Osteoblast (primary cell): ENCODE data around the gene PHYH. TPM values are rescaled to one million over a fixed set of nuclear protein-coding genes. Genes with fewer than 3 reads are reported as not detected.
"Not testable (repeated sequence)": the region's sequence is repeated elsewhere in the genome, so short reads cannot be mapped to it uniquely, and the experiment has no call there.

Experiments
- DNase-seq: peaks from one replicate; pipeline ENCODE4 v3.0.0; 2011; ENCODE audit warnings: low spot score, mixed read lengths; ENCODE audit not compliant: insufficient read length; ENCODE audit errors: missing footprints
- H2AFZ ChIP-seq: 2 replicates; pipeline ENCODE4 v1.6.0; 2011; ENCODE audit warnings: mild to moderate bottlenecking, low read length
- H3K27ac ChIP-seq: 2 replicates; pipeline ENCODE4 v1.5.1; 2011; ENCODE audit warnings: mild to moderate bottlenecking, low read depth, low read length, moderate library complexity
- H3K27me3 ChIP-seq: 2 replicates; pipeline ENCODE4 v1.6.0; 2012; ENCODE audit warnings: mild to moderate bottlenecking, control low read depth, inconsistent platforms, low read length, moderate library complexity; ENCODE audit not compliant: insufficient read depth
- H3K36me3 ChIP-seq: 2 replicates; pipeline ENCODE4 v1.5.1; 2011; ENCODE audit warnings: mild to moderate bottlenecking, low read length, control low read depth, moderate library complexity; ENCODE audit not compliant: insufficient read depth
- H3K4me1 ChIP-seq: 2 replicates; pipeline ENCODE4 v1.5.1; 2011; ENCODE audit warnings: mild to moderate bottlenecking, low read length, control low read depth, moderate library complexity; ENCODE audit not compliant: insufficient read depth
- H3K4me2 ChIP-seq: 2 replicates; pipeline ENCODE4 v1.6.0; 2011; ENCODE audit warnings: mild to moderate bottlenecking, low read length; ENCODE audit not compliant: insufficient read depth
- H3K4me3 ChIP-seq: fragments of 200-600 bp; sonication (generic); 3 replicates; pipeline ENCODE4 v1.5.1; 2012; ENCODE audit warnings: mild to moderate bottlenecking, low read length, inconsistent platforms; ENCODE audit not compliant: insufficient read depth
- H3K79me2 ChIP-seq: 2 replicates; pipeline ENCODE4 v1.6.0; 2012; ENCODE audit warnings: mild to moderate bottlenecking, low read length, control low read depth, inconsistent platforms; ENCODE audit not compliant: insufficient read depth
- H3K9me3 ChIP-seq: 2 replicates; pipeline ENCODE4 v1.5.1; 2011; ENCODE audit warnings: low read depth, low read length, control low read depth
- H4K20me1 ChIP-seq: 2 replicates; pipeline ENCODE4 v1.6.0; 2012; ENCODE audit warnings: mild to moderate bottlenecking, low read length, control low read depth; ENCODE audit not compliant: insufficient read depth
- total RNA-seq: library from RNA; depleted of rRNA; stranded (reverse); fragments of >200 nt; gene quantifications from 2 replicates; pipeline ENCODE4 v1.2.3, GENCODE V29; 2012
- TF ChIP-seq, protein P1 (sequence below): IDR thresholded peaks from 2 replicates; pipeline ENCODE4 v1.5.1; 2011; ENCODE audit warnings: mild to moderate bottlenecking, low read depth, low read length, moderate library complexity; ENCODE audit errors: extremely low read depth

The PHYH gene
- total RNA-seq, 1 donor: 28.6 TPM

DNA sequence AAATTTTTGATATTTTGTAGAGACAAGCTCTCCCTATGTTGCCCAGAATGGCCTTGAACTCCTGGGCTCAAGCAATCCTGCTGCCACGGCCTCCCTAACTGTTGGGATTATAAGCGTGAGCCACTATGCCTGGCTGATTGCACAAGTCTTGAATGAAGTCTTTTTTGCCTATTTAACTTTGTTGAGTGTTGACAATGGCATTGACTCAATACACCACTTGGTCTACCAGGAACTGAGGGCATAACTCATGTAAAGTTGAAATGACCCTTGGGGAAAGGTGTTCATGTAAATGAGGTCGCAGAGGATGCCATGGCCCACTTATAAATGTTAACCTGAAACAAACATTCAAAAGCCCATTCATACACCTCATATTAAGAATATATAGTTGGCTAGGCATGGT is 58.3 kb downstream of the PHYH start:
- TF ChIP-seq, protein P1, sequence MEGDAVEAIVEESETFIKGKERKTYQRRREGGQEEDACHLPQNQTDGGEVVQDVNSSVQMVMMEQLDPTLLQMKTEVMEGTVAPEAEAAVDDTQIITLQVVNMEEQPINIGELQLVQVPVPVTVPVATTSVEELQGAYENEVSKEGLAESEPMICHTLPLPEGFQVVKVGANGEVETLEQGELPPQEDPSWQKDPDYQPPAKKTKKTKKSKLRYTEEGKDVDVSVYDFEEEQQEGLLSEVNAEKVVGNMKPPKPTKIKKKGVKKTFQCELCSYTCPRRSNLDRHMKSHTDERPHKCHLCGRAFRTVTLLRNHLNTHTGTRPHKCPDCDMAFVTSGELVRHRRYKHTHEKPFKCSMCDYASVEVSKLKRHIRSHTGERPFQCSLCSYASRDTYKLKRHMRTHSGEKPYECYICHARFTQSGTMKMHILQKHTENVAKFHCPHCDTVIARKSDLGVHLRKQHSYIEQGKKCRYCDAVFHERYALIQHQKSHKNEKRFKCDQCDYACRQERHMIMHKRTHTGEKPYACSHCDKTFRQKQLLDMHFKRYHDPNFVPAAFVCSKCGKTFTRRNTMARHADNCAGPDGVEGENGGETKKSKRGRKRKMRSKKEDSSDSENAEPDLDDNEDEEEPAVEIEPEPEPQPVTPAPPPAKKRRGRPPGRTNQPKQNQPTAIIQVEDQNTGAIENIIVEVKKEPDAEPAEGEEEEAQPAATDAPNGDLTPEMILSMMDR: no peak
- H3K9me3 ChIP-seq: no peaks in the 10 kb centered on the region

DNA sequence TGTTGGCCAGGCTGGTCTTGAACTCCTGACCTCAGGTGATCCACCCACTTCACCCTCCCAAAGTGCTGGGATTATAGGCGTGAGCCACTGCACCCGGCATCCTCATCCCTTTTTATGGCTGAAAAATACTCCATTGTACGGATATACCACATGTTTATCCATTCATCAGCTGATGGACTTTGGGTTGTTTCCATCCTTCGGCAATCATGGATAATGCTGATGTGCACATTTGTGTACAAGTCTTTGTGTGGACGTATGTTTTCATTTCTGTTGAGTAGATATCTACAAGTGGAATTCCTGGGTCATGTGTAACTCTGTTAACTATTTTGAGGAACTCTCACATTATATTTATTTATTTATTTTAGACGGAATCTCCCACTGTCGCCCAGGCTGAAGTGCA is 59.9 kb downstream of the PHYH start:
- Histone ChIP-seq H3K4me1 (no peaks in the 10 kb centered on the region), H3K36me3 (no peaks in the 10 kb centered on the region), H4K20me1 (no peaks in the 10 kb centered on the region), H2AFZ (no peak overlapping the region), H3K27me3 (peaks cover 4% of the 10 kb centered on the region), H3K9me3 (no peaks in the 10 kb centered on the region), H3K4me2 (no peak overlapping the region), H3K4me3 (no peak overlapping the region), H3K79me2 (no peaks in the 10 kb centered on the region), H3K27ac (no peak overlapping the region)
- DNase-seq: no peak
- TF ChIP-seq, protein P1: no peak

More for the DNA sequence above, 58.3 kb downstream of the PHYH start:
- H2AFZ ChIP-seq: no peak overlapping the region
- H3K4me3 ChIP-seq: no peak overlapping the region
- no peaks in the 10 kb centered on the region for H4K20me1 ChIP-seq
- peaks cover 4% of the 10 kb centered on the region for H3K27me3 ChIP-seq
- DNase-seq: no peak
- no peaks in the 10 kb centered on the region for H3K79me2 ChIP-seq
- H3K36me3 ChIP-seq: no peaks in the 10 kb centered on the region
- H3K4me1 ChIP-seq: no peaks in the 10 kb centered on the region
- no peak overlapping the region for H3K27ac ChIP-seq
- no peak overlapping the region for H3K4me2 ChIP-seq

DNA sequence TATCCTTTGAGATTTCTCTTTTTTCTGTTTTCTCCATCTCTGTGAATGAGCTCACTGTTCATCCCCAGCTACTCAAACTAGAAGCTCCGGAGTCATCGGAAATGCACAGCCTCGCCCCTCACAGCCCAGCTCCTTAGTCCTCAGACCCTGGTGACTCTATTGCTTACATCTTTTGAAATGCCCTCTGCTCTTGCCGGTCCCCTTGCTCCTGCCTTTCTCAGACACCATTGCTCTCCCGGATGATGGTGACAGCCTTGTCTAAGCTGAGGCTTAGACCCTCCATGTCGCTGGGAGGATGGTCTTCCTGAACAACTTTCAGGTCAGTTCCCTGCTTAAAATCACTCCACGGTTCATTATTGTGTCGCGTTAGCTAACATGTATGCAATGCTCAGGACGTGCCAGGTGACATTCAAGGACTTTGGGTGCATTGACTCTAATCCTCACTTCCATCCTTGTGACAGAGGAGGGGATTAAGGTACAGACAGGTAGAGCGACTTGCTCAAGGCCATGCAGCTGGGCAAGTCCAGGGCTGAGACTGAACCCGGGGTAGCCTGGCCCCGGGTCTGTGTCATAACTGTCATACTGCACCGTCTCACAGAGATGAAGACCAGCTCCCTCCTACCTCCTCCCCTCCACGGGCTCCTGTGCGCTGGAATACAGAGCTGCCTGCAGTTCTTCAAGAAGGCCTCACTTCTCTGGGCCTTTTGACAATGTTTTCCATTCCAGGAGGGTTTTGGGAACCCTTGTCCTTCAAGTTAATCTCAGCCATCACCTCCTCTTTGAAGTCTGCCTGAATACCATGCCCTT is 61.4 kb downstream of the PHYH start:
- Histone ChIP-seq H3K4me3 (no peak overlapping the region), H3K9me3 (no peaks in the 10 kb centered on the region), H3K27me3 (peaks cover 6% of the 10 kb centered on the region), H2AFZ (no peak overlapping the region), H3K36me3 (no peaks in the 10 kb centered on the region), H3K27ac (no peak overlapping the region), H3K79me2 (no peaks in the 10 kb centered on the region), H4K20me1 (no peaks in the 10 kb centered on the region), H3K4me1 (no peaks in the 10 kb centered on the region), H3K4me2 (no peak overlapping the region)
- DNase-seq: no peak
- TF ChIP-seq, protein P1: no peak

DNA sequence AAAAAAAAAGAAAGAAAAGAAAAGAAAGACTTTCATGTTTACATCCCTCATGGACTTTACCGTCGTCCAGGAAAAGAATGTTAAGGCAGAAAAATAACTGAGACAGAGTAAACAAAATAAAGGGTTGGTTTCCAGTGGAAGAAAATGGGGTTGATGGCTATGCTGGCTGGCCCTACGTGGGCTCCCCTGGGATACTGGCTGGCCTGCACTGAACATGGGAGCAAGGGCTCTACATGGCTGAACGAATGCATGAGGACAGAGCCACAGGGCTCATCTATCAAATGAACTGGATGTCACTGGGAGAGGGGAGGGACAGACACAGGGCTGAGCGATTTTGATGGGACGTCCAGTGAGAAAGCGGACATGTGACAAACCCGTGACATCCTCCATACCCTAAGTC is 63.2 kb downstream of the PHYH start:
- H3K4me3 ChIP-seq: no peak overlapping the region
- no peaks in the 10 kb centered on the region for H3K79me2 ChIP-seq
- no peak overlapping the region for H3K27ac ChIP-seq
- H3K4me2 ChIP-seq: no peak overlapping the region
- H3K4me1 ChIP-seq: no peaks in the 10 kb centered on the region
- H4K20me1 ChIP-seq: no peaks in the 10 kb centered on the region
- H3K27me3 ChIP-seq: peaks cover 16% of the 10 kb centered on the region
- H3K9me3 ChIP-seq: no peaks in the 10 kb centered on the region
- no peak for DNase-seq
- H3K36me3 ChIP-seq: no peaks in the 10 kb centered on the region
- TF ChIP-seq, protein P1: no peak
- no peak overlapping the region for H2AFZ ChIP-seq

- not testable (repeated sequence) for H3K79me2 ChIP-seq, H3K36me3 ChIP-seq, H3K4me1 ChIP-seq, H3K4me2 ChIP-seq, H2AFZ ChIP-seq, DNase-seq, H3K4me3 ChIP-seq, H3K9me3 ChIP-seq, H3K27ac ChIP-seq, H4K20me1 ChIP-seq
- peaks cover 16% of the 10 kb centered on the region for H3K27me3 ChIP-seq
Measured at GRCh38 chr10:13234736-13235135, 65.1 kb downstream of the PHYH start.
